Prostate gland (tissue), 2 donors: ENCODE data around the gene SMPD1. TPM values are rescaled to one million over a fixed set of nuclear protein-coding genes. Genes with fewer than 3 reads are reported as not detected.

ENCODE experiments used
- DNase-seq: peaks from one replicate; pipeline ENCODE4 v3.0.0-alpha.2; 2019; ENCODE audit warnings: low spot score
- H3K27ac ChIP-seq, 2 donors: fragments of 200-600 bp; sonication (generic); 2 replicates each; pipeline ENCODE4 v1.5.1; 2017 to 2019
- H3K27me3 ChIP-seq: fragments of 200-600 bp; sonication (generic); replicated peaks from 2 replicates; pipeline ENCODE4 v1.5.1; 2019; ENCODE audit not compliant: insufficient read depth
- H3K36me3 ChIP-seq, 2 donors: fragments of 200-600 bp; sonication (generic); 1 replicate in 1 of 2; 2 replicates in 1 of 2; pipeline versions ENCODE4 v1.5.1 to v1.8.1; 2017 to 2019
- H3K4me1 ChIP-seq: fragments of 200-600 bp; sonication (generic); replicated peaks from 2 replicates; pipeline ENCODE4 v1.5.1; 2019
- H3K4me3 ChIP-seq, 2 donors: fragments of 200-600 bp; sonication (generic); 2 replicates each; pipeline ENCODE4 v1.5.1; 2017 to 2019
- H3K9me3 ChIP-seq: fragments of 200-600 bp; sonication (generic); 2 replicates; pipeline ENCODE4 v1.5.1; 2017
- CTCF ChIP-seq, 4 experiments: fragments of 200-600 bp in 2 of 4; fragments of 450-650 bp in 2 of 4; sonication (generic) in 2 of 4; IDR thresholded peaks; 1 replicate in 3 of 4; 2 replicates in 1 of 4; pipeline ENCODE4 v1.5.1; 2016 to 2019; ENCODE audit warnings: antibody characterized with exemption in 4 of 4, mild to moderate bottlenecking in 2 of 4, moderate library complexity in 2 of 4
- POLR2A ChIP-seq: fragments of 450-650 bp; IDR thresholded peaks from one replicate; pipeline ENCODE4 v1.6.1; 2016; ENCODE audit warnings: antibody characterized with exemption, mild to moderate bottlenecking
- POLR2AphosphoS5 ChIP-seq: sonication (generic); formaldehyde crosslinking; IDR thresholded peaks from one replicate; pipeline ENCODE4 v1.6.1; 2017; ENCODE audit warnings: antibody characterized with exemption
- WGBS: methylation state at CpG from one replicate; pipeline ENCODE4 v1.1.5; 2018; 5-methylcytosine and 5-hydroxymethylcytosine counted together
- intact Hi-C: fragments of 100-400 bp; cut with DNase I; formaldehyde crosslinking; loops from one replicate; pipeline ENCODE4 v1.14.2; 2022
- total RNA-seq, 2 donors: library from RNA; depleted of rRNA; stranded (reverse); fragments of >200 nt; gene quantifications; one replicate each; pipeline ENCODE4 v1.1.0, GENCODE V29; 2016

SMPD1 gene
- total RNA-seq, 2 donors from 2014 or later, result 51.7 to 59.2 TPM

- Histone ChIP-seq H3K27me3 (no peaks in the 10 kb centered on the region), H3K4me3 (no peak overlapping the region), H3K4me1 (no peaks in the 10 kb centered on the region), H3K36me3 (peaks cover 0 to 4% of the 10 kb centered on the region in 2 donors), H3K9me3 (no peaks in the 10 kb centered on the region), H3K27ac (no peak overlapping the region)
- no peak for TF ChIP-seq POLR2A
- no peak for TF ChIP-seq POLR2AphosphoS5
- no peak for TF ChIP-seq CTCF (IDR thresholded peaks at IDR 0.05)
- WGBS, result 93% methylated on average over 6 of the region's 6 CpGs
- no peak for DNase-seq
- intact Hi-C loops, result no loop called here
Observed at GRCh38 chr11:6405846-6406245, 15.6 kb downstream of the SMPD1 start.

GRCh38 chr11:6406370-6406769 lies 16.1 kb downstream of the SMPD1 start:
- no peaks in the 10 kb centered on the region for H3K4me1 ChIP-seq
- 27% methylated on average over 2 of the region's 2 CpGs for WGBS
- no peak for DNase-seq
- no peak for TF ChIP-seq CTCF (IDR thresholded peaks at IDR 0.05)
- no peak for TF ChIP-seq POLR2A
- TF ChIP-seq POLR2AphosphoS5, result no peak
- no peak overlapping the region for H3K4me3 ChIP-seq
- no peaks in the 10 kb centered on the region for H3K9me3 ChIP-seq
- intact Hi-C loops, result no loop called here
- no peaks in the 10 kb centered on the region for H3K27me3 ChIP-seq
- peaks cover 0 to 5% of the 10 kb centered on the region in 2 donors for H3K36me3 ChIP-seq
- no peak overlapping the region for H3K27ac ChIP-seq

GRCh38 chr11:6410695-6411430 lies 20.6 kb downstream of the SMPD1 start:
- H3K9me3 ChIP-seq, result no peaks in the 10 kb centered on the region
- H3K4me3 ChIP-seq, result no peak overlapping the region
- WGBS, result 94% methylated on average over 23 of the region's 23 CpGs
- peaks cover 0 to 5% of the 10 kb centered on the region in 2 donors for H3K36me3 ChIP-seq
- DNase-seq, result no peak
- intact Hi-C loops, result no loop called here
- no peak overlapping the region for H3K27ac ChIP-seq
- H3K4me1 ChIP-seq, result no peaks in the 10 kb centered on the region
- no peak for TF ChIP-seq CTCF (IDR thresholded peaks at IDR 0.05)
- TF ChIP-seq POLR2AphosphoS5, result no peak
- no peak for TF ChIP-seq POLR2A
- no peaks in the 10 kb centered on the region for H3K27me3 ChIP-seq

- no peak for TF ChIP-seq POLR2AphosphoS5
- no peak for TF ChIP-seq POLR2A
- TF ChIP-seq CTCF (IDR thresholded peaks at IDR 0.05), result no peak
- no peaks in the 10 kb centered on the region for H3K9me3 ChIP-seq
- H3K4me1 ChIP-seq, result no peaks in the 10 kb centered on the region
- no peak for DNase-seq
- H3K36me3 ChIP-seq, result peaks cover 0 to 5% of the 10 kb centered on the region in 2 donors
- WGBS, result 79% methylated on average over 10 of the region's 10 CpGs
- no peak overlapping the region for H3K27ac ChIP-seq
- H3K4me3 ChIP-seq, result no peak overlapping the region
- no peaks in the 10 kb centered on the region for H3K27me3 ChIP-seq
- intact Hi-C loops, result no loop called here
Observed at GRCh38 chr11:6411594-6412031, 21.3 kb downstream of the SMPD1 start.

- WGBS, result 85% methylated on average over 12 of the region's 12 CpGs
- Histone ChIP-seq H3K4me3 (no peak overlapping the region), H3K27me3 (no peaks in the 10 kb centered on the region), H3K9me3 (no peaks in the 10 kb centered on the region), H3K36me3 (peaks cover 0 to 5% of the 10 kb centered on the region in 2 donors), H3K27ac (no peak overlapping the region), H3K4me1 (no peaks in the 10 kb centered on the region)
- DNase-seq, result no peak
- intact Hi-C loops, result no loop called here
- TF ChIP-seq POLR2A, result no peak
- no peak for TF ChIP-seq CTCF (IDR thresholded peaks at IDR 0.05)
- TF ChIP-seq POLR2AphosphoS5, result no peak
Observed at GRCh38 chr11:6413791-6414201, 23.5 kb downstream of the SMPD1 start.
